GM12878 (cell line): ENCODE results near the gene ABL1. TPM values are rescaled to one million over a fixed set of nuclear protein-coding genes. Genes with fewer than 3 reads are reported as not detected.

ENCODE experiments used
- ATAC-seq: fragments of 200-7000 bp; cut with Tn5 transposase; 3 replicates; pipeline ENCODE4 v1.9.1; 2020; ENCODE audit warnings: mild to moderate bottlenecking, moderate library complexity
- BruUV-seq: library from RNA; stranded (reverse); fragments of 400-500 nt; replicated peaks from 2 replicates; lab custom pipeline; 2021; lab: Mats Ljungman, UMichigan
- CTCF ChIA-PET: fragments of 300-600 bp; sonication (Branson Sonifier 250); formaldehyde crosslinking; extraction: SDS; loops from one replicate; lab custom pipeline; 2021; ENCODE audit warnings: inconsistent platforms; lab: Yijun Ruan, JAX
- POLR2A ChIA-PET: fragments of 350-600 bp; formaldehyde crosslinking; extraction: SDS; loops from one replicate; lab custom pipeline; 2021; ENCODE audit warnings: inconsistent platforms; lab: Charles Lee
- RAD21 ChIA-PET: fragments of 300-600 bp; sonication (Branson Sonifier 250); formaldehyde crosslinking; loops from one replicate; lab custom pipeline; 2023; ENCODE audit warnings: antibody characterized with exemption; ENCODE audit not compliant: unreplicated experiment; lab: Charles Lee
- SMC1A ChIA-PET: fragments of 300-600 bp; sonication (Branson Sonifier 250); formaldehyde crosslinking; loops from one replicate; lab custom pipeline; 2023; ENCODE audit not compliant: unreplicated experiment, uncharacterized antibody; lab: Charles Lee
- DNase-seq: peaks from one replicate; pipeline ENCODE4 v3.0.0-alpha.2; 2011; ENCODE audit warnings: low read depth, low spot score
- FAIRE-seq: peaks from 3 replicates; lab custom pipeline; 2011; peaks lifted over from hg19 to GRCh38; lab: Jason Lieb, UNC
- H2AFZ ChIP-seq: 2 replicates; pipeline ENCODE4 v1.6.0; 2011; ENCODE audit warnings: low read depth, low read length, control low read depth; ENCODE audit not compliant: control insufficient read depth
- H3K27ac ChIP-seq: 2 replicates; pipeline ENCODE4 v1.5.1; 2011; ENCODE audit warnings: control low read depth; ENCODE audit not compliant: control insufficient read depth, insufficient read depth
- H3K27me3 ChIP-seq, 2 experiments: replicated peaks in 1 of 2; 2 replicates each; pipeline versions ENCODE4 v1.6.0 to v1.6.1; 2011; ENCODE audit warnings: low read length in 1 of 2; ENCODE audit not compliant: control insufficient read depth in 2 of 2, insufficient read depth in 2 of 2
- H3K36me3 ChIP-seq, 2 experiments: 2 replicates each; pipeline ENCODE4 v1.5.1; 2011; ENCODE audit warnings: low read length in 1 of 2; ENCODE audit not compliant: control insufficient read depth in 2 of 2, insufficient read depth in 2 of 2
- H3K4me1 ChIP-seq: 2 replicates; pipeline ENCODE4 v1.6.1; 2011; ENCODE audit warnings: mild to moderate bottlenecking, low read length, moderate library complexity, mixed read lengths; ENCODE audit not compliant: control insufficient read depth, insufficient read depth
- H3K4me2 ChIP-seq: 2 replicates; pipeline ENCODE4 v1.6.0; 2011; ENCODE audit warnings: control low read depth; ENCODE audit not compliant: control insufficient read depth, insufficient read depth
- H3K4me3 ChIP-seq: fragments of 200-600 bp; sonication (generic); 2 replicates; pipeline ENCODE4 v1.5.1; 2016
- H3K79me2 ChIP-seq: 2 replicates; pipeline ENCODE4 v1.6.0; 2011; ENCODE audit warnings: low read length; ENCODE audit not compliant: control insufficient read depth, insufficient read depth
- H3K9ac ChIP-seq: 2 replicates; pipeline ENCODE4 v1.8.0; 2011; ENCODE audit warnings: low read length, control low read depth, mixed read lengths; ENCODE audit not compliant: control insufficient read depth, insufficient read depth
- H3K9me3 ChIP-seq: replicated peaks from 3 replicates; pipeline ENCODE4 v1.5.1; 2011; ENCODE audit warnings: mild to moderate bottlenecking, low read length; ENCODE audit not compliant: control insufficient read depth, insufficient read depth
- H4K20me1 ChIP-seq: 2 replicates; pipeline ENCODE4 v1.6.0; 2011; ENCODE audit not compliant: control insufficient read depth, insufficient read depth
- ASH2L ChIP-seq: fragments of 300-600, 200-600 bp; sonication (generic); IDR thresholded peaks from 2 replicates; pipeline ENCODE4 v1.6.1; 2017; ENCODE audit warnings: low read depth, mild to moderate bottlenecking, borderline replicate concordance
- ATF3 ChIP-seq: IDR thresholded peaks from 2 replicates; pipeline ENCODE4 v1.6.1; 2011; ENCODE audit warnings: low read depth, mild to moderate bottlenecking, low read length, moderate library complexity, borderline replicate concordance; ENCODE audit errors: extremely low read depth
- BCLAF1 ChIP-seq: fragments of 450-650 bp; IDR thresholded peaks from 2 replicates; pipeline ENCODE4 v1.6.1; 2017; ENCODE audit warnings: antibody characterized with exemption, mild to moderate bottlenecking, moderate library complexity
- HDAC6 ChIP-seq: fragments of 200-600 bp; sonication (generic); IDR thresholded peaks from one replicate; pipeline ENCODE4 v1.8.0; 2017; ENCODE audit warnings: antibody characterized with exemption; ENCODE audit not compliant: unreplicated experiment
- NFXL1 ChIP-seq: fragments of 450-650 bp; IDR thresholded peaks from 2 replicates; pipeline ENCODE4 v1.6.1; 2017; ENCODE audit warnings: antibody characterized with exemption, mild to moderate bottlenecking, borderline replicate concordance
- RUNX3 ChIP-seq: IDR thresholded peaks from 2 replicates; pipeline ENCODE4 v1.6.1; 2012; ENCODE audit warnings: low read length, inconsistent platforms
- TBL1XR1 ChIP-seq: IDR thresholded peaks from 2 replicates; pipeline ENCODE4 v1.6.1; 2012; ENCODE audit warnings: low read depth, low read length, improper control_type of control experiment
- WRNIP1 ChIP-seq: IDR thresholded peaks from 2 replicates; pipeline ENCODE4 v1.6.1; 2011; ENCODE audit warnings: low read depth, low read length, improper control_type of control experiment, borderline replicate concordance
- WGBS: methylation state at CpG from one replicate; pipeline ENCODE4 v1.1.6; 2016; ENCODE audit warnings: low lambda C conversion rate; ENCODE audit not compliant: insufficient replicate concordance, insufficient coverage; ENCODE audit errors: missing lambda C conversion rate; 5-methylcytosine and 5-hydroxymethylcytosine counted together
- in situ Hi-C: fragments of 300-500 bp; cut with MboI; formaldehyde crosslinking; loops from 9 replicates; pipeline ENCODE4 v1.14.3; 2018; ENCODE audit warnings: mixed read lengths
- intact Hi-C: fragments of 100-400 bp; cut with micrococcal nuclease; formaldehyde crosslinking; loops from one replicate; pipeline ENCODE4 v1.14.2; 2022; ENCODE audit not compliant: unreplicated experiment
- polyA plus RNA-seq, 11 experiments: library from polyadenylated mRNA; depleted of rRNA in 4 of 11; unstranded in 6 of 11; stranded (reverse) in 5 of 11; fragments of >200 nt; fragmentation: Nextera tagmentation in 4 of 11; fragmentation: Illumina TruSeq in 1 of 11; extraction: Ambion mirVana in 4 of 11; extraction: Trizol in 1 of 11; gene quantifications; 1 replicate in 1 of 11; 2 replicates in 10 of 11; pipeline versions ENCODE4 v1.2.1 to v1.2.3, GENCODE V29; 2011 to 2016; ENCODE audit warnings: inconsistent platforms in 2 of 11, missing spikeins in 2 of 11, low read depth in 1 of 11
- total RNA-seq, 4 experiments: library from RNA; depleted of rRNA in 3 of 4; stranded (reverse); fragments of >200 nt in 3 of 4; fragmentation: Illumina TruSeq in 1 of 4; extraction: Trizol in 1 of 4; gene quantifications; 2 replicates each; pipeline versions ENCODE4 v1.2.1 to v1.2.3, GENCODE V29; 2013 to 2021
- TF ChIP-seq, protein P1 (sequence below): IDR thresholded peaks from 2 replicates; pipeline ENCODE4 v1.6.1; 2012; ENCODE audit warnings: low read length, inconsistent platforms
- TF ChIP-seq, protein P2 (sequence below): fragments of 450-650 bp; IDR thresholded peaks from 2 replicates; pipeline ENCODE4 v1.6.1; 2016; ENCODE audit warnings: mild to moderate bottlenecking, moderate library complexity, borderline replicate concordance

The ABL1 gene
- total and polyA plus RNA-seq, 10 of the 15 experiments (the other 5 are each of a cell fraction or from before 2014, with no cell fraction given), result 0.79 to 51.5 (median 16.3) TPM

DNA sequence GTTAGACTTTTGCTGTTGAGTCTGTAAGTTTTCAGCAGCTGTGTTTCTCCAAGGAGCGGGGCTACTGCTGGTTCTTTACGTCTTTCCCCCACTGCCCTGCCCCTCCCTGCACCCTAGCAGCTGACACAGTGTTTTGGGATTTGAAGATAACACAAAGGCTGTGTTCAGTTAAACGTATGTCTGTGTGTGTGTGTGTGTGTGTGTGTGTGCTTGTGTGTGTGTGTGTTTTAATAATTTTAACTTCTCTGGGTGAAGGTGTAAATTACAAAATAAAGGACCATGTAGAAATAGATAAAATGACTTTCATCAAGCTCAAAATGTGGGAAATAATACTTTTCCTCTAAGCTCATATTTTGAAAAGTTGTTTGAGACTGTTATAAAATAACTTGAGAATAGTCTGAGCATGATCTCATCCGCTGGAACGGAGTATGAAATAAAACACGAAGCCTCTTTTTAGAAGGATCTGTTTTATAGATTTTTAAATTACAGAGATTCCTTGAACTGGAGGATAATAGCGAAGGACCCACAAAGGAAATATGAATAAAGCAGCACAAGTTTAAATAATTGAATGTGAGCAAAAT is 10.9 kb downstream of the ABL1 start (continued):
- TF ChIP-seq BCLAF1, result no peak
- no peak for TF ChIP-seq WRNIP1

DNA sequence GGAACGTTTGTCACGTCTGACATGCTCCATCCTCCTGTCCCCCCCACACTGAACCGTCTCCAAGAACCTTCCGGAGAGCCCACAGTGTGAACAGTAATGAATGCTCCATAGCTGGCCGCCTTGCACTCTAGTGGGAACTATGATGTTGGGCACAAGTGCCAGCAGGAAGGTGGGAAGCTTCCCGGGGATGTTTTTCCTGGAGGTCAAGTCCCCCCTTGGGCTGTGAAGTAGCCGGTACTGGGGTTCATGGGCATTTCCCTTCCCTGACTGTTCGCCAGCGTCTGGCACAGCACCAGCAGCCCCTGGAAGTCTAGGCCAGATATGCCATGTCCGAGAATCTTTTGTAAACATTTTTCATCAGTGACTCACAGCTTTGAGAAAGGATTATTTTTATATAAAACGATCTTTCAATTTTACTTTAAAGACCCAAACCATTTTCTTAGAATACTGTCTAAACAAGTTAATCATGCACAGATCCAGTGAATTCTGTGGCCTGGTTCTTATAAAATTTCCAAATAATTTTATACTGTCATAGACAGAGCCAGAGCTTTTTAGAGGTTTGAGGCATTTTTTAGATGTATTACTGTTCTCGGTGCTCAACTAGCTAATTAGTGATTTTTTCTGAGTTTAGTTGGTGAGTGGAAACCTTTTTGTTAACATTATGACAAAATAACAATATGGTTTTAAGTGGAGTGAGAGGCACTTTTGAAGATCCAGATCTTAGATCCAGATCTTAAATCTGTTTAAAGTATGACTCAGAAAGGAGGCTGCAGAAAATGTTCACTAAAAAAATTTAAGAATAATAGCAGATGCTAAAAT is 11.6 kb downstream of the ABL1 start:
- H2AFZ ChIP-seq, result no peak overlapping the region
- ChIA-PET SMC1A (interaction anchor here (1.6 kb wide), 1 partner anchor 12 kb away, joined by 6 read pairs; no protein-coding TSS in a partner anchor), RAD21 (interaction anchor here (1.3 kb wide), 1 partner anchor 19 kb away, joined by 3 read pairs; no protein-coding TSS in a partner anchor), POLR2A (no interaction called here), CTCF (interaction anchor here (0.8 to 2.4 kb wide), 4 partner anchors 12 to 145 kb away, joined by 3 to 9 read pairs (median 6); no protein-coding TSS in a partner anchor)
- H3K27me3 ChIP-seq, result no peaks in the 10 kb centered on the region
- no peaks in the 10 kb centered on the region for H3K9me3 ChIP-seq
- ATAC-seq, result no peak
- no peak overlapping the region for H3K9ac ChIP-seq
- no peak for FAIRE-seq
- in situ Hi-C loops, result no loop called here
- no peak overlapping the region for H3K4me3 ChIP-seq
- DNase-seq, result no peak
- 92% methylated on average over 12 of the region's 12 CpGs for WGBS
- intact Hi-C loops, result no loop called here
- peaks cover 9% of the 10 kb centered on the region for H3K79me2 ChIP-seq
- no peaks in the 10 kb centered on the region for H3K4me1 ChIP-seq
- no peak overlapping the region for H3K4me2 ChIP-seq
- no TSS peak for BruUV-seq
- no peak overlapping the region for H3K27ac ChIP-seq
- no peaks in the 10 kb centered on the region for H4K20me1 ChIP-seq
- H3K36me3 ChIP-seq, result no peaks in the 10 kb centered on the region; a peak in 1 of 4 replicates
- TF ChIP-seq ASH2L (no peak), NFXL1 (no peak), HDAC6 (no peak), RUNX3 (no peak), TBL1XR1 (no peak), ATF3 (no peak)
- TF ChIP-seq, protein P1, sequence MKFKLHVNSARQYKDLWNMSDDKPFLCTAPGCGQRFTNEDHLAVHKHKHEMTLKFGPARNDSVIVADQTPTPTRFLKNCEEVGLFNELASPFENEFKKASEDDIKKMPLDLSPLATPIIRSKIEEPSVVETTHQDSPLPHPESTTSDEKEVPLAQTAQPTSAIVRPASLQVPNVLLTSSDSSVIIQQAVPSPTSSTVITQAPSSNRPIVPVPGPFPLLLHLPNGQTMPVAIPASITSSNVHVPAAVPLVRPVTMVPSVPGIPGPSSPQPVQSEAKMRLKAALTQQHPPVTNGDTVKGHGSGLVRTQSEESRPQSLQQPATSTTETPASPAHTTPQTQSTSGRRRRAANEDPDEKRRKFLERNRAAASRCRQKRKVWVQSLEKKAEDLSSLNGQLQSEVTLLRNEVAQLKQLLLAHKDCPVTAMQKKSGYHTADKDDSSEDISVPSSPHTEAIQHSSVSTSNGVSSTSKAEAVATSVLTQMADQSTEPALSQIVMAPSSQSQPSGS, result no peak
- TF ChIP-seq, protein P2, sequence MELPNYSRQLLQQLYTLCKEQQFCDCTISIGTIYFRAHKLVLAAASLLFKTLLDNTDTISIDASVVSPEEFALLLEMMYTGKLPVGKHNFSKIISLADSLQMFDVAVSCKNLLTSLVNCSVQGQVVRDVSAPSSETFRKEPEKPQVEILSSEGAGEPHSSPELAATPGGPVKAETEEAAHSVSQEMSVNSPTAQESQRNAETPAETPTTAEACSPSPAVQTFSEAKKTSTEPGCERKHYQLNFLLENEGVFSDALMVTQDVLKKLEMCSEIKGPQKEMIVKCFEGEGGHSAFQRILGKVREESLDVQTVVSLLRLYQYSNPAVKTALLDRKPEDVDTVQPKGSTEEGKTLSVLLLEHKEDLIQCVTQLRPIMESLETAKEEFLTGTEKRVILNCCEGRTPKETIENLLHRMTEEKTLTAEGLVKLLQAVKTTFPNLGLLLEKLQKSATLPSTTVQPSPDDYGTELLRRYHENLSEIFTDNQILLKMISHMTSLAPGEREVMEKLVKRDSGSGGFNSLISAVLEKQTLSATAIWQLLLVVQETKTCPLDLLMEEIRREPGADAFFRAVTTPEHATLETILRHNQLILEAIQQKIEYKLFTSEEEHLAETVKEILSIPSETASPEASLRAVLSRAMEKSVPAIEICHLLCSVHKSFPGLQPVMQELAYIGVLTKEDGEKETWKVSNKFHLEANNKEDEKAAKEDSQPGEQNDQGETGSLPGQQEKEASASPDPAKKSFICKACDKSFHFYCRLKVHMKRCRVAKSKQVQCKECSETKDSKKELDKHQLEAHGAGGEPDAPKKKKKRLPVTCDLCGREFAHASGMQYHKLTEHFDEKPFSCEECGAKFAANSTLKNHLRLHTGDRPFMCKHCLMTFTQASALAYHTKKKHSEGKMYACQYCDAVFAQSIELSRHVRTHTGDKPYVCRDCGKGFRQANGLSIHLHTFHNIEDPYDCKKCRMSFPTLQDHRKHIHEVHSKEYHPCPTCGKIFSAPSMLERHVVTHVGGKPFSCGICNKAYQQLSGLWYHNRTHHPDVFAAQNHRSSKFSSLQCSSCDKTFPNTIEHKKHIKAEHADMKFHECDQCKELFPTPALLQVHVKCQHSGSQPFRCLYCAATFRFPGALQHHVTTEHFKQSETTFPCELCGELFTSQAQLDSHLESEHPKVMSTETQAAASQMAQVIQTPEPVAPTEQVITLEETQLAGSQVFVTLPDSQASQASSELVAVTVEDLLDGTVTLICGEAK, result no peak
